Duodenal mucosa (tissue), 2 donors: ENCODE results near the gene APRT.

Experiments used
- H3K27ac ChIP-seq: one replicate; pipeline ENCODE4 v1.7.0; 2013; ENCODE audit warnings: low read depth, low read length
- H3K27me3 ChIP-seq, 2 donors: one replicate each; pipeline ENCODE4 v1.7.0; 2013; ENCODE audit warnings: low read length in 2 of 2, control low read depth in 1 of 2; ENCODE audit not compliant: insufficient read depth in 2 of 2, control insufficient read depth in 1 of 2
- H3K36me3 ChIP-seq, 2 donors: one replicate each; pipeline ENCODE4 v1.7.0; 2013; ENCODE audit warnings: low read length in 2 of 2, control low read depth in 1 of 2; ENCODE audit not compliant: insufficient read depth in 2 of 2, control insufficient read depth in 1 of 2
- H3K4me1 ChIP-seq, 2 donors: one replicate each; pipeline ENCODE4 v1.7.0; 2013; ENCODE audit warnings: low read length in 2 of 2, control low read depth in 1 of 2; ENCODE audit not compliant: insufficient read depth in 2 of 2, control insufficient read depth in 1 of 2
- H3K4me3 ChIP-seq, 2 donors: one replicate each; pipeline ENCODE4 v1.7.0; 2013; ENCODE audit warnings: low read length in 2 of 2, low read depth in 1 of 2
- H3K9ac ChIP-seq, 2 donors: one replicate each; pipeline ENCODE4 v1.7.0; 2013; ENCODE audit warnings: low read length in 2 of 2, low read depth in 1 of 2
- H3K9me3 ChIP-seq, 2 donors: one replicate each; pipeline ENCODE4 v1.7.0; 2013; ENCODE audit warnings: low read length in 2 of 2, control low read depth in 1 of 2; ENCODE audit not compliant: control insufficient read depth in 1 of 2

Gene APRT

DNA sequence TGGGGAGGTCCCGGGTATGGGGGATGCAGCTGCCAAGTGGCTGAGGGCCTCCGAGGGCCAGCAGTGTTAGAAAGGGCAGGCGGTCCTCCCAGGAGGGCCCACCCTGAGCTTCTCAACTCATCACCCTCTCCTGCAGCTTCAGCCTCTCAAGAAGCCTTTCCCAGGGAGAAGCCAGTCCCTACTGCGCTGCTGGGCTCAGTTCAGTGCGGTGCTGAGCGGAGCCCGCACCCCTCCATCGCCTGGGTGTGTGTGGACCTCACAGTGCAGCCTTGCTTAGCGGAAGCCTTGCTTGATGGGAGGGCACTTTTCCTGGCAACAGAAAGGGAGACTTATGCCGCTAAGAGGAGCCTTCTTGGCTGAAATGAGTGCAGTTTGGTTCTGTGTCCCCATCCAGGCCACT lies 3.5 kb upstream of the APRT start:
- Histone ChIP-seq H3K9me3 (no peaks in the 10 kb centered on the region), H3K36me3 (no peaks in the 10 kb centered on the region), H3K4me3 (no peak overlapping the region), H3K27ac (no peak overlapping the region), H3K9ac (no peak overlapping the region), H3K27me3 (no peaks in the 10 kb centered on the region), H3K4me1 (peaks cover 11 to 18% of the 10 kb centered on the region in 2 donors)

DNA sequence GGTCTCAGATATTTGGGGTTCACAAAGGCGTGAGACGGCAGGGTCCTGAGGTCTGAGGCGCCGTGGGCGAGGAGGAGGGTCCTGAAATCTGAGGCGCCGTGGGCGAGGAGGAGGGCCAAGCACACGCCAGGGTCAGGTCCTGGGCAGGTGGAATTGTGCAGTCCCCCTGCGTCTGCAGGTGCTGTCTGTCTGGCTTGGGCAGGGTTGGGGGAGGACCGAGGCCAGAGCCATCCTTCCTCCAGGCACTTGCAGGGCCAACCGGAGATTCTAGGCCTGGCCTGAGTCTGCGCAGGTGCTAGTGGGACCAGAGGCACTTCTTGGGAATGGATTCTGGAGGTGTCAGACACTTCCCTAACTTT lies 2.4 kb upstream of the APRT start:
- Histone ChIP-seq H3K4me1 (peaks cover 15 to 26% of the 10 kb centered on the region in 2 donors), H3K9me3 (no peaks in the 10 kb centered on the region)

DNA sequence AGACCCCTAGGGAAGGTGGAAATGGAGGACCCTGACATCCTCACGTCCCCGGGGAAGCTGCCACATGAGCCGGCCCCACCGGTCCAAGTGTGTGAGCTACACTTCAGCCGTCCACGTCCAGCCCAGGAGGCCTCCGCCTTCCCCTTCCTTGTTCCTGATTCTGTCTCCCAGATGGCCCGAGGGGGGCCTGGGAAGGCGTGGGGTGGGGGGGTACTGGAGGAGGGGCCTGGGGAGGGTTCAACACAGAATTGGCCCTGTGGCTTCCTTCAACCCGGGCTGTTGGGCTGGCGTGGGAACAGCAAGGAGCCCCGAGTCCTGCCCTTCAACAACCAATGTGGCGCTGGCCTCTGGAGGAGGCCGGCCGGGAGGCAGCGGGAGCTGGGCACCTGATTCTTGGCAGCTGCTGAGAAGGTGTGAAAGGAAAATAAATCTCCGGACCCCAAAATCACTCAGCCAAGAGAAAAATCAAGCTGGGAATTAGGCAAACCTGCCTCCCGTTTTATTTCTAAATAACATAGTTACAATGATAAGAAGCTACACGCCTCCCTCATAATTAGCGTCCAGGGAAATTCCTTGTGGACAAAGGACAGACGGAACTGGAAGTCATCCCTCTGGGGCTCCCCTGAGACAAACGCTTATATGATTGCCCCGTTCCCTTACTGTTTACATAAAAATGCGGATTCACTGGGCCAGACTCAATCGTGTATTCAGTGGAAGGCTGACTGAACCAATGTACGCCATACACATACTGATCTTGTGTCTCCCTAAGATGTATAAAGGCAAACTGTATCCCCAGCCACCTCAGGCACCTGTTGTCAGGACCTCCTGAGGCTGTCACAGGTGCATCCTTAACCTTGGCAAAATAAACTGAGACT lies 1.8 kb upstream of the APRT start:
- Histone ChIP-seq H3K9ac (no peak overlapping the region), H3K27me3 (no peaks in the 10 kb centered on the region), H3K36me3 (peaks cover 8 to 12% of the 10 kb centered on the region in 2 donors), H3K4me1 (peaks cover 15 to 26% of the 10 kb centered on the region in 2 donors), H3K27ac (no peak overlapping the region), H3K4me3 (no peak overlapping the region), H3K9me3 (no peaks in the 10 kb centered on the region)

More for the DNA sequence above, 2.4 kb upstream of the APRT start:
- H3K36me3 ChIP-seq: peaks cover 6 to 9% of the 10 kb centered on the region in 2 donors
- H3K27me3 ChIP-seq: no peaks in the 10 kb centered on the region
- no peak overlapping the region for H3K27ac ChIP-seq
- no peak overlapping the region for H3K9ac ChIP-seq
- no peak overlapping the region for H3K4me3 ChIP-seq

DNA sequence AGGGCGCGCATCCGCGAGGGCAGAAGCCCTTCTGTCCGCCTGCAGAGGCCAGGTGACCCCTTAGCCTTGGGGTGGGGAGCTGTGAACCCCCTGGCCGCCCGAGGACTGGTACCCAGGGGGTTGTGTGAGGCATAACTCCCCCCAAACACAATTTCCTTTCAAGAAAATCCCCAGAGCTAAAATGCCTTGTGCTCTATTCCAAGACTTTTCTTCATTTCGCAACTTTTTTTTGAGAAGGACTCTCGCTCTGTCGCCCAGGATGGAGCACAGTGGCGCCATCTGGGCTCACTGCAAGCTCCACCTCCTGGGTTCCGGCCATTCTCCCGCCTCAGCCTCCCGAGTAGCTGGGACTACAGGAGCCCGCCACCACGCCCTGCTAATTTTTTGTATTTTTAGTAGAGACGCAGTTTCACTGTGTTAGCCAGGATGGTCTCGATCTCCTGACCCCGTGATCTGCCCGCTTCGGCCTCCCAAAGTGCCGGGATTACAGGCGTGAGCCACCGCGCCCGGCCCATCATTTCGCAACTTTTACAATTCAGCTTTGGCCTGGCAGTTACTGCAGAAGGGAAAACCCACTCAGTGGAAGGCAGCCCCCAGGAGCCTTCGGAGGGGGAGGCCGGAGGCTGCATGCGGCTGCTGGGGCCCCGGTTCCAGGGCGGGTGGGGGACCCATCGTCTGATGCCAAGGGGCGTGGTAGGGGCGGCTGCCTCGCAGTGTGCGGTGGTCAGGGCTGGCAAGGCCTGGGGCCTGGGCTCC lies 963 bp upstream of the APRT start:
- H3K9ac ChIP-seq: peak overlapping the region; percentile 71 to 73
- no peaks in the 10 kb centered on the region for H3K27me3 ChIP-seq
- H3K4me1 ChIP-seq: peaks cover 15 to 26% of the 10 kb centered on the region in 2 donors
- H3K27ac ChIP-seq: peak overlapping the region; percentile 75
- no peaks in the 10 kb centered on the region for H3K9me3 ChIP-seq
- H3K36me3 ChIP-seq: peaks cover 8 to 16% of the 10 kb centered on the region in 2 donors
- H3K4me3 ChIP-seq: peak overlapping the region; percentile 80

DNA sequence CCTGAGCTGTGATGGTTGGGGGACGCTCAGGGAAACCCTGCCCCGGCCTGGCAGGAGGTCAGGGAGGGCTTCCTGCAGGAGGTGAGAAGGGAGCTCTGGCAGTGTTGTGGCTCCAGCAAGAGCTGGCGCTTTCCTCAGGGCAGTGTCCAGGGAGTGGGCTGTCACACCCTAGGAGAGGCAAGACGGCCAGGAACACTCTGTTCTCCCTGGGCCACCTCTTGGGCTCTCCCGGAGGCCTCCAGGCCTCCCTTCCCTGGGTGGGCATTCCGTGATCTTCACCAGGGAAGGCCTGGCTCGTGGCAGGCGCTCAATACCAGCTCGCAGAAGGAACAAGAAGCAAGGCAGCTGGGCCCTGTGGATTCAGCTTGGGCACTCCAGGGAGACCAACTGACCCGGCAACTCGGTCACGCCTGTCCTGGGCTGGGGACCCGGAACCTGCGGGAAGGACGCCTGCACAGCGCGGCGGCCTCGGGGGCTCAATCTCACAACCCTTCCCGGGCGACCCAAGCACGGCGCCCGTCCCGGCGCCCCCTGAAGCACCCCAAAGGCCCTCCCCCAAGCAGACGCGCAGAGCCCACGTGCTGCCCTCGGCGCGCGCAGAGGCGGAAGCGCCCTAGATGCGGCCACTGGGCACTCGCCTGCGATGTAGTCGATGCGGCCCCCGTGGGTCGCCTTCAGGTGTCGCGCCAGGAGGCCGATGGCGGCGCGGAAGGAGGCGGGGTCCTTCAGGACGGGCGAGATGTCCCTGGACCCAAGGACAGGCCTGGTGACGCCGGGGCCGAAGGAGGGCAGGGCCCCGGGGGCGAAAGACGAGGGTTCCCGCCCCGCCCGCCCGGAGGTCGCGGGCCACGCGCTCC lies 588 bp downstream of the APRT start:
- Histone ChIP-seq H3K27me3 (no peaks in the 10 kb centered on the region), H3K36me3 (peaks cover 8 to 28% of the 10 kb centered on the region in 2 donors), H3K4me1 (peaks cover 15 to 26% of the 10 kb centered on the region in 2 donors), H3K27ac (peak overlapping the region; percentile 75), H3K9me3 (no peaks in the 10 kb centered on the region), H3K4me3 (peak overlapping the region; percentile 80), H3K9ac (peak overlapping the region; percentile 71 to 73)

DNA sequence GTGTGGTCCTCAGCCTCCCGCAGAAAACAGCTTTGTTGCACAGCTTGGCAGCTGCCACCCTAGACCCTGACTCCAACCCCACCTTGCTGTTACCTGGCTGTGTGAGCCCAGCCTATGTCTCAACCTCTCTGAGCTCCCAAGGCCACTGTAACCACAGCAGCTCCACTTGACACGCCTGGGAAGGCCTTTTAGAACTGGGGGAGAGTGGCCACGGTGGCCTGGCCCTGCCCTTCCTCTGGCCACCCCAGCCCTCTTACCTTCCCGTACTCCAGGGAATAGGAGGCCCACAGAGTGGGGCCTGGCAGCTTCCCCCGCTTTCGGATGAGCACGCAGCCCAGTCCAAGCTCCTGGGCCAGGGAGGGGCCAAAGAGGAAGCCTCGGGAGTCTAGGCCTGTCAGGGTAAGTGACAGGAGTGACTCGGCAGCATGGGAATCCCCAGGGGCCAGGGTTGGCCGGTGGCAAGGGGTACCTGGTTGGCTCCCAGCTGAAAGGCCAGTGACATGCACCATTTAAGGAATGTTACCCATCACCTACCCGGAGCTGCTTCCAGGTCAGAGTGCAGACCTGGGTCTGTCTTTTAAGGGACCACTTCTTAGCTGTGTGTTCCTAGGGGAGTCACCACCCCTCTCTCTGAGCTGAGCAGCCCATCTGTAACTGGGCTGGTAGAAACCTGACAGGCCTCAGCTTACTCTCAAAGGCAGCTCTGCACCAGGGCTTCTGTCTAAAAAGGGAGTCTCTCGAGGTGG lies 1.4 kb downstream of the APRT start:
- peak overlapping the region; percentile 80 for H3K4me3 ChIP-seq
- peaks cover 8 to 28% of the 10 kb centered on the region in 2 donors for H3K36me3 ChIP-seq
- H3K27me3 ChIP-seq: no peaks in the 10 kb centered on the region
- H3K9ac ChIP-seq: peak overlapping the region; percentile 71 to 73
- peaks cover 15 to 26% of the 10 kb centered on the region in 2 donors for H3K4me1 ChIP-seq
- H3K27ac ChIP-seq: peak overlapping the region; percentile 75
- no peaks in the 10 kb centered on the region for H3K9me3 ChIP-seq

DNA sequence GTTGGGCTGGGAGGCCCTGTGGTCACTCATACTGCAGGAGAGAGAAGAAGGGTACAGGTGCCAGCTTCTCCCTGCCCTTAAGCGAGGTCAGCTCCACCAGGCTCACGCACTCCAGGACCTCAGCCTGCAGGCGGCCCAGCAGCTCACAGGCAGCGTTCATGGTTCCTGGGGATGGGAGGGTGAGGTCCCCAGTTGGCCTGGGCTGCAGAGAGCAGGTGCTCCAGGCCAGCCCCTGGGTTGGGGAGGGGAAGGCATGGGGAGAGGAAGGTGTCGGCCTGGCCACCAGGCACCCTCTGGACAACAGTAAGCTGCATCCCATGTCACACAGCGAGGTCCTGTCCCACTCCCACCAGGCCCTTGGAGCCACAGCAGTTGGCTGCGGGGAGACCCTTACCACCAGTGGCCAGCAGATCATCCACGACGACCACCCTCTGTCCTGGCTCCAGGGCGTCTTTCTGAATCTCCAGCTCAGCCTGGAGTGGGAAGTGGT lies 2.0 kb downstream of the APRT start:
- Histone ChIP-seq H3K4me3 (peak overlapping the region; percentile 80), H3K27ac (no peak overlapping the region), H3K4me1 (peaks cover 19 to 29% of the 10 kb centered on the region in 2 donors), H3K27me3 (no peaks in the 10 kb centered on the region), H3K36me3 (peaks cover 8 to 28% of the 10 kb centered on the region in 2 donors), H3K9me3 (no peaks in the 10 kb centered on the region), H3K9ac (peak overlapping the region in 1 of 2 donors; percentile 73)

DNA sequence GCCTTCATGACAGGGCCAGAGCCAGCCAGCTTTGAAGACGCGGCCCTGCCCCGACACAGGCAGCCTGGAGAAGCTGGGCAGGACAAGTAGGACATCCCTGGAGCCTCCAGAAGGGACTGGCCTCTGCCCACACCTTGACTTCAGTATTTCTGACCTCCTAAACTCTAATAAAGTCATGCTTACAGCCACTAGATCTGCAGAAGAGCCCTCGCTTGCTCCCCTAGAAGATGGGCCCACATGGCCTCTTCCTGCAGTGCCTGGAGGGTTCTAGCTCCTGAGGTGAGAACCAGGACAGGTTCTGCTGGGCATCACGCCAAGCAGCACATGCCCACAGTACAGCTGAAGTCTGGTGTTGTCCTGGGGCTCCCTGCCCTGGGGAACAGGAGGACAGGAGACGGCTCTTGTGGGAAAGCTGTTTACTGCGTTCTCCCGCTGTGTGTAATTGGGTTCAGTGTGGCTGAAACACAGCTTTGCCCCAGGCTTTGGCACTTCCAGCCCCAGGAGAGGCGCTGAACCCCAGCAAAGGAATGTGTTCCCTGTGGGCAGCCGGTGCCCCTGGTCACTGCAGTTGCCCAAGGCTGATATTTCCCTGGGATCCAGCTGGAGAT lies 2.6 kb downstream of the APRT start:
- Histone ChIP-seq H3K36me3 (peaks cover 8 to 28% of the 10 kb centered on the region in 2 donors), H3K27me3 (no peaks in the 10 kb centered on the region), H3K9me3 (no peaks in the 10 kb centered on the region), H3K4me3 (no peak overlapping the region), H3K4me1 (peaks cover 21 to 35% of the 10 kb centered on the region in 2 donors), H3K9ac (no peak overlapping the region), H3K27ac (no peak overlapping the region)
